Coronary artery (tissue), 2 donors: ENCODE measurements around the gene PSMD10.

Source experiments
- DNase-seq: peaks from one replicate; pipeline ENCODE4 v3.0.0-alpha.2; 2017; ENCODE audit warnings: low spot score
- H3K27ac ChIP-seq, 2 donors: fragments of 200-600 bp; sonication (generic); one replicate each; pipeline ENCODE4 v1.5.1; 2016 to 2019
- H3K4me3 ChIP-seq: fragments of 200-600 bp; sonication (generic); 2 replicates; pipeline ENCODE4 v1.5.1; 2016; ENCODE audit warnings: mild to moderate bottlenecking, moderate library complexity
- CTCF ChIP-seq: fragments of 200-600 bp; sonication (generic); IDR thresholded peaks from one replicate; pipeline ENCODE4 v1.5.1; 2019; ENCODE audit warnings: antibody characterized with exemption

Gene PSMD10

DNA sequence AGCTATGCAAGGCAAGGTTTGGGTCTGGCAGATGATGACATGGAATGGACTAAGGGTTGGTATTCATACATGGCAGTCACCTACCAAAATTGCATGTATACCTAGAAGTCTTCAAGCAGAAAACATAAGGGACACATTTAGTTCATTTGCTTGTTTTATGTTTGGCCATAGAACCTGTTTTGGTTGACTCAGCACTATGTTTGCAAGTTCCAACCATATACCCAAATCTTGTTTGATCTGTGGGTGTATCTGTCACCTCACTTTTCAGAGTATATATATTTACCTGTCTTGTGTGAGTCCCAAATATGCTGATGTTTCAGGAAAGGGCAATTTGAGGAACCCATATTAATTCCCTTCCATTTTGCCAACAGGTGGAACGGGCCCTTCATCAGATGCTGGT is 39.5 kb upstream of the PSMD10 start:
- Histone ChIP-seq H3K27ac (no peak overlapping the region), H3K4me3 (no peak overlapping the region)
- DNase-seq: no peak
- no peak for TF ChIP-seq CTCF

GRCh38 chrX:108127152-108127551 is 35.8 kb upstream of the PSMD10 start:
- H3K27ac ChIP-seq: no peak overlapping the region
- no peak for DNase-seq
- no peak overlapping the region for H3K4me3 ChIP-seq
- no peak for TF ChIP-seq CTCF

GRCh38 chrX:108126661-108127060 is 35.3 kb upstream of the PSMD10 start:
- no peak overlapping the region for H3K27ac ChIP-seq
- TF ChIP-seq CTCF: no peak
- no peak for DNase-seq
- no peak overlapping the region for H3K4me3 ChIP-seq

DNA sequence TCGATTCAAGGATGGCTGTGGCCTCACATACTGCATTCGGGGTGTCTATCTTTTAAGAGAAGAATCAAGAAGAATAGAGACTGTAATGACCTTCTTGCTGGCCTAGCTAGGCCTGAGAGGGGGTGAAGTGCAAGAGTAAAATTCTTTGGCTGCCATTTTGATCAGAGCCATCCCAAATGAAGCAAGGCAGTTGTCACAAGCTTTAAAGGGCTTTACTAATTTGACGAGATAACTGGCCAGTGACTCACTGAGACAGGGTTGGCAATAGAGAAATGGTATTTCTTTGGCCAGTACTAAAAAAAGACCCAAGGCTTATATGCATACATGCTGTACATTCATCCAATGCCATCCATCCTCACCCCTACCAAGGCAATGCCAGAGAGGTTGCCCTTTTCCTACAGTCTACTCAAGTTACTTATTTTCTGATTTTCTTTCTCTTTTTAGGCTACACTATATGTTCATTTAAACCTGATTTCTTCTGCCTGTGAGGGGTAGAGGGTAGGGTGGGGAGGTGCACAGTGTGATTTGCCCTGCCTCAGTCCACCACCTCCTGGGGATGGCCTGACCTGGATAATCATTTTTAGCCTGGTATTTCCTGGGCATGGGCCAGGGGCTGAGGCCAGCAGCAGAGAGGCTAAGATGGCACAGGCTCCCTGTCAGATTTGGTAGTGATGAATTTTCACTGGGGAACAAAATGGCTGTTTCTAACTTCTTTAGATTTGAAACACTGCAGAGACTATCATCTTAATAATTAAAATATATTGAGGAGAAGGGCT is 32.4 kb upstream of the PSMD10 start:
- Histone ChIP-seq H3K4me3 (no peak overlapping the region), H3K27ac (no peak overlapping the region)
- no peak for TF ChIP-seq CTCF
- no peak for DNase-seq

DNA sequence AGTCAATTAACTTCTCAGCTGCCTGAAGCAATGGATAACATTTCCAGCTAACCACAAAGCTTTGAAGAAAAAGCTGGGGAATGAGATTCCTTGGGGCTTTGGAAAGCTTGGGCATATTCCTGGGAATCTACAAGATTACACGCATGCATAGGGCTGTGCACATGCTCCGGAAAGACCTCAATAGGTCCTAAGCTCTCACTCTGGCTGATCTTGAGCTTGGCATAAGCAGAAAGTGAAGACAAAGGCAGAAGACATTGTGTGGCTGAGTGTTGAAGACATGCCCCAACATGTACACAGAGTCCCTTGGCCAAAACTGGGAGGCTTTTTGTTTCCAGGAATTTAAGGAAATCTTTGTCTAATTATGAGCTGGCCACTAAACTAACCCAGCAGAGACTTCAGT is 31.4 kb upstream of the PSMD10 start:
- DNase-seq: no peak
- H3K4me3 ChIP-seq: no peak overlapping the region
- TF ChIP-seq CTCF: no peak
- H3K27ac ChIP-seq: no peak overlapping the region

DNA sequence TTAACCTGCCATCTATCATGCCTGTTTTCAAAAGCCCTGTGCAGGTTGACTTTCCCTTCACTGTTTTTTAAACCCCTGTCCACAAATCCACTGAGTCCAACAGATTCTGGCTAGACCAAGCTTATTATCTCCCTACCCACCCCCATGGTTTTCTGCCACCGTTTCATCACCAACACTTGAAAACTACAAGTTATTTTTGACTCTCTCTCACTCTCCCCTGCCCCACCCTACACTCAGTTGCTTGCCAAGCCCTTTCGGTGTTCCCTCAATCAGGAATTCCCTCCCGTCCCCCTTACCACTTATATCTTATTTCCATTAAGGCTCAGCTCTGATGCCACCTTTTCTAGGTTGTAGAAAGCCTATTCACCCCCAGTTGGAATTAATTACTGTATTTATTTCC is 29.9 kb upstream of the PSMD10 start:
- DNase-seq: no peak
- TF ChIP-seq CTCF: no peak
- H3K27ac ChIP-seq: no peak overlapping the region
- H3K4me3 ChIP-seq: no peak overlapping the region

- no peak for DNase-seq
These were observed 26.6 kb upstream of the PSMD10 start for GRCh38 chrX:108117988-108118387.

More at GRCh38 chrX:108117988-108118387, 26.6 kb upstream of the PSMD10 start:
- no peak for TF ChIP-seq CTCF
- H3K27ac ChIP-seq: no peak overlapping the region
- no peak overlapping the region for H3K4me3 ChIP-seq
